GM21723 (cell line): ENCODE results near the gene GSC2.

Source experiments
- ATAC-seq: cut with Tn5 transposase; IDR thresholded peaks from one replicate; pipeline ENCODE4 v1.9.1; 2021; ENCODE audit warnings: mild to moderate bottlenecking, moderate library complexity; ENCODE audit not compliant: unreplicated experiment

GSC2 gene

DNA sequence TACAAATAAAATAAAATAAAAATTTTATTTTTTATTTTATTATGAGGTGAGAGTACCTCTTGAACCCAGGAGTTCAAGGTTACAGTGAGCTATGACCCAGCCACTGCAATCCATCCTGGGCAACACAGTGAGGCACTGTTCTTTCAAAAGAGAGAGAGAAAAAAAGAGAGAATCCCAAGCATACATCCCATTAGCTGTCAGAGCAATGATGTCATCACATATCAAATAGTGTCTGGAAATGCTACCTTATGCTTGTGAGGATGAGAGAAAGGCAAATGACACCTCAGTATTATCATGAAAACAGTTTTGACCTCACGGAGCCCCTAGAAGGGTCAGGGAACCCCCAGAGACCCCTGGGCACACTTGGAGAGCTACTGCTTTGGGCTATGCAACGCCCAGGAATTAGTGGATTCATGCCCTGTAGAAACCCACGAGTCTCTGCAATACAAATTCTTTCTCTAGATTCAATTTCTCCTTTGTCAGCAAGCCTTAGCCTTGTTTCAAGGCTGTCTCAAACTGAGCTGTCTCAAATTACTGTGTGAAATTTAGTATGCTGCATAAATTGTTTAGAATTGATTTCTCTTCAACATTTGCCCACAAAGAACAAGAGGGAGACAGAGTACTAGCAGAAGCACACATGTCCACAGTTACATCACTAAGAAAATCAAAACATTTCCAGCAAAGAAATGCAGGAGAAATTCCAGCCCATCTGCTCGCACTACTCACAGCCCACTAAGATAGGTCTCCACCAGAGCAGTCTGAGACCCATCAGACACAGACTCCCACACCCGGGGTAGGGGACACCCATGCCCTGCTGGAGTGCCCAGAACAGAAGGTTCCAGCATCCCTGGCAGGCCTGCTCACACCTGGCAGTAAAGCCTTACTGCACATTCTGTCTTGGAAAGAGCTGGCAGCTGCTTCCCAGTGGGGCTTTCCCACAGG, 45.9 kb downstream of the GSC2 start:
- ATAC-seq, result no peak

DNA sequence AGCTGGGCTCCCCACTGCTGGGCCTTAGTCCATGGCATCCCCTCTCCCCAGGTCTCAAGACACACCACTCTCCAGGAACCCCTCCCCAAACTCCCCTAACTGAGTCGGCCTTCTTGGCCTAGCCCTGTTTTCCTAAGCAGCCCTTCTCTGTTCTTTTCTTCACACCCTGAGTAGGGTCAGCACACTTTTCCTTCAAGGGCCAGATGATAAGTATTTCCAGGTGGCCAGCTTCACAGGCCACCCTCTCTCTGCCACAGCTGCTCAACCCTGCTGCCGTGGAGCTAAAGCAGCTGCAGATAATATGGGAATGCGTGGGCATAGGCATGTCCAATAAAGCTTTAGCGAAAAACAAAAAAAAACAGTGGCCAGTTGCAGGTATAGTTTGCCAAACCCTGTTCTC, 51.9 kb downstream of the GSC2 start:
- ATAC-seq, result no peak

DNA sequence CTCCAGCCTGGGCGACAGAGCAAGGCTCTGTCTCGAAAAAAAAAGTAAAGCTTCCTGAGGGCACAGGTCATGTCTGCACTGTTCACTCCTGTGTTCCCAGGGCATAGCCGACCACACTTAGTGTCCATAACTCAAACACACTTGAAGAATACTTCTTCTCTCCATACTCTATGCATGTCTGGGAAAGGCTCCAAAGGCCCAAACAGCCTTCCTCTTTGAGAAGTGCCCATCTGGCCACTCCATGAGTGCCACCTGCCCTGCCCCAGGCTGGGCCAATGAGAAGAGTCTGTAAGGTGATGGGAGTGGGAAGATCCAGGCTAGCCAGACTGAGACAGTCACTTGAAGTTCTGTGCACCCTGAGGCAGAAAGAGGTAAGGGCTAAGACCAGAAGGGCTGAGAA, 52.6 kb downstream of the GSC2 start:
- no peak for ATAC-seq
